GM12874 (cell line): Measurements from ENCODE around the gene NLE1.

ENCODE experiments used
- TF ChIP-seq, protein P1 (sequence below): IDR thresholded peaks from 2 replicates; pipeline ENCODE4 v1.5.1; 2011; ENCODE audit warnings: low read depth, mild to moderate bottlenecking, control low read depth, low read length, moderate library complexity; ENCODE audit not compliant: insufficient read depth

The NLE1 gene

GRCh38 chr17:35141681-35142466 lies at the start of gene NLE1:
NLE1 (minus strand) TSS chr17:35142303; CDS start chr17:35142275, 28 bp downstream.
- TF ChIP-seq, protein P1, sequence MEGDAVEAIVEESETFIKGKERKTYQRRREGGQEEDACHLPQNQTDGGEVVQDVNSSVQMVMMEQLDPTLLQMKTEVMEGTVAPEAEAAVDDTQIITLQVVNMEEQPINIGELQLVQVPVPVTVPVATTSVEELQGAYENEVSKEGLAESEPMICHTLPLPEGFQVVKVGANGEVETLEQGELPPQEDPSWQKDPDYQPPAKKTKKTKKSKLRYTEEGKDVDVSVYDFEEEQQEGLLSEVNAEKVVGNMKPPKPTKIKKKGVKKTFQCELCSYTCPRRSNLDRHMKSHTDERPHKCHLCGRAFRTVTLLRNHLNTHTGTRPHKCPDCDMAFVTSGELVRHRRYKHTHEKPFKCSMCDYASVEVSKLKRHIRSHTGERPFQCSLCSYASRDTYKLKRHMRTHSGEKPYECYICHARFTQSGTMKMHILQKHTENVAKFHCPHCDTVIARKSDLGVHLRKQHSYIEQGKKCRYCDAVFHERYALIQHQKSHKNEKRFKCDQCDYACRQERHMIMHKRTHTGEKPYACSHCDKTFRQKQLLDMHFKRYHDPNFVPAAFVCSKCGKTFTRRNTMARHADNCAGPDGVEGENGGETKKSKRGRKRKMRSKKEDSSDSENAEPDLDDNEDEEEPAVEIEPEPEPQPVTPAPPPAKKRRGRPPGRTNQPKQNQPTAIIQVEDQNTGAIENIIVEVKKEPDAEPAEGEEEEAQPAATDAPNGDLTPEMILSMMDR, result peak; percentile 98

DNA sequence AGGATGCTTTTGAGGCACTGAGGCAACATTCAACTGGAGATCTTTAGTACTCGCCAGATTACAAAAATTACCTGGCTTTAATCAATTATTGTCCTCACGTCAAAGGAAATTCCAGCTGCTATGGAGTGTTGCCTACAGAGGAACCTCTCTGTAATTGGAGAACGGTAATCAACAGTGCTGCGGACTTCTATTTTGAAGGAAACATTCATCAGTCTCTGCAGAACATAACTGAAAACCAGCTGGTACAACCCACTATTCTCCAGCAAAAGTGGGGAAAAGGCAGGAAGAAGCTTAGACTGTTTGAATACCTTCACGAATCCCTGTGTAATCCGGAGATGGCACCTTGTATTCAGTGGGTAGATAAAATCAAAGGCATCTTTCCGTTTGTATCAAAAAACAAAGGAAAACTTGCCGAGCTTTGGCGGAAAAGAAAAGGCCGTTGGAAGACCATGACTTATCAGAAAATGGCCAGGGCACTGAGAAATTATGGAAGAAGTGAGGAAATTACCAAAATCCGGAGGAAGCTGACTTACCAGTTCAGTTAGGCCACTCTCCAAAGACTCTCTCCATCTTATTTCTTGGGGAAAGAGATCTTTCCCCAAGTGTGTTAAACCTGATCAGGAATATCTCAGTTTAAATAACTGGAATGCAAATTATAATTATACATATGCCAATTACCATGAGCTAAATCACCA lies 49.0 kb upstream of the NLE1 start:
- TF ChIP-seq, protein P1, result no peak

DNA sequence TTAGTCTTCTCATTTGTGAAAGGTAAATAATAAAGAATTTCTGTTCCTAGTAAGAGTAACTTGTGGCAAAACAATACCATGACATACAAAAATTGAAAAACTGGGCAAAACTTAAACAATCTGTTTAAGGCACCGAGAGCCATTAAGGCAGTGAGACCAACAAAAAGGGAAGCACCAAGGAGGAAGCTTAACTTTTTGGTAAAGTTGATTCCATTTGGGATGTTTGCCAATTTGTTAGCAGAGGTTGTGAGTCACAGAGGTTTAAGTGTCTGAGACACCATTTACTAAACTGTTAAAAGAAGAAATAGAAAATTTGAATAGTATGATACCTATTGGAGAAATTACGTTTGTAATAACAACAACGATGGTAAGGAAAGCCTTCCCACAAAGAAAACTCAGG lies 47.2 kb upstream of the NLE1 start:
- TF ChIP-seq, protein P1, result no peak

DNA sequence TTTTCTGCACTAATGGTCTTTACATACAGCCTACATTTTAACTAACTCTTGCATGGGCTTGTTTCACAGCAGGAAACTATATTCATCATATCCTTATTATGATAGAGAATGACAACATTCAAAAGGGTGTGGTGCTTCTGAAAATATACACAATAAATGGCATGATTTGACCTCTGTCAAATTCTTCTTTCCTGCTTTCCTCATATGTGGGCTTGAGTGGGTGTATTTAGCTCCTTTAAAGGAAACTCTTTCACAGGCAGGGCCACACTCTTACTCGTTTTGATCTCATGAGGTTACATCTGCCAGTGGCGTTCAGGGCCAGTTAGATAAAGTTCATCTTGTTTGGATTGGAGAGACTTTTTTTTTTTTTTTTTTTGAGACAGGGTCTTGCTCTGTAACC lies 46.0 kb upstream of the NLE1 start:
- TF ChIP-seq, protein P1, result no peak

GRCh38 chr17:35187481-35187880 lies 45.4 kb upstream of the NLE1 start:
- TF ChIP-seq, protein P1, result no peak

DNA sequence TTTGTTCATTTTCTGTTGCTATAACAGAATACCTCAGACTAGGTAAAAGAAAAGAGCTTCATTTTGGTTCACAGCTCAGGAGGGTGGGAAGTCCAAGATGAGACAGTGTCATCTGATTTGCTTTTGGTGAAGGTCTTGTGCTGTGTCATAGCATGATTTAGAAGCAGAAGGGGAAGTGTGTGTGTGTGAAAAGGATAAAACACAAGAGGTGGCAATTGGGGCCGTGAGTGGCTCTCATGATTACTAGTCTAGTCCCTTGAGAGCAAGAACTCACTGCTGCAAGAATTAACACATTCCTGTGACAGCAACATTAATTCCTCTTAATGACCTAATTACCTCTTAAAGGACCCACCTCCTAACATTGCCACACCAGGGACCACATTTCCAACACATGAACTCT lies 43.7 kb upstream of the NLE1 start:
- TF ChIP-seq, protein P1, result no peak

DNA sequence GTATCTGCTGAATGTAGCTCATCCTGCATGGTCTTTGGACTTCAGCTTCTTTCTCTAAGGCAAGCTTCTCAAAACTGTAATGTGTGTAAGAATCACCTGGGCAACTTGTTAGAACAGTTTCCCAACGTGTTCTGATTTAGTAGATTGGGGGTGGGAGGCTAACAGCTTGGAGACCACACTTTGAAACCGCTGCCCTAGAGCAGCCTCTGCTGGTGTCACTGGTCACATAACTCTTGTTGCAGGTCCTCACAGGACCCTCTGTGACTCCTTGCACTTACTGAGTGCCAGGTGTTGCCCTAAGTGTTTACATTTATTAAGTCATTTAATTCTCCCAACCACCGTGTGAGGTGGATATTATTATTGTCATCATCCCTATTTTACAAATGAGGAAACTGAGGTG lies 42.2 kb upstream of the NLE1 start:
- TF ChIP-seq, protein P1, result no peak
